ENCODE measurements around the gene RNF220. TPM values are rescaled to one million over a fixed set of nuclear protein-coding genes. Genes with fewer than 3 reads are reported as not detected.

Gene RNF220
- total and polyA plus RNA-seq, 2 of the 13 experiments (the other 11 are each of a cell fraction or from before 2014, with no cell fraction given) = 48.2 to 72.1 TPM

- 0 out of 2 replicates have a peak, but pooled peaks have one; percentile 14 for TF ChIP-seq ISL2 (CRISPR knock-in tag; IDR thresholded peaks at IDR 0.05)
- no peak for TF ChIP-seq DPF2 (CRISPR knock-in tag; IDR thresholded peaks at IDR 0.05; ENCODE audit: borderline replicate concordance, low read depth)
- TF ChIP-seq SMAD9 (CRISPR knock-in tag; IDR thresholded peaks at IDR 0.05) = no peak
- TF ChIP-seq ZNF674 (CRISPR knock-in tag; IDR thresholded peaks at IDR 0.05; ENCODE audit: low read depth) = no peak
- TF ChIP-seq UBTF (CRISPR knock-in tag; IDR thresholded peaks at IDR 0.05) = peak; percentile 29; the same call in 1 of the 2 replicates
- TF ChIP-seq ZNF121 (CRISPR knock-in tag; IDR thresholded peaks at IDR 0.05) = no peak
- TF ChIP-seq POLR2A (IDR thresholded peaks at IDR 0.05; ENCODE audit: insufficient read depth in 1 of 2, low read depth in 2 of 2, low read length in 2 of 2) = peak; percentile 70 to 91
- TF ChIP-seq MBD4 (IDR thresholded peaks at IDR 0.05; ENCODE audit: borderline replicate concordance, low read length) = no peak
- no peak for TF ChIP-seq ZNF607 (CRISPR knock-in tag; IDR thresholded peaks at IDR 0.05; ENCODE audit: borderline replicate concordance)
- TF ChIP-seq, protein P1, sequence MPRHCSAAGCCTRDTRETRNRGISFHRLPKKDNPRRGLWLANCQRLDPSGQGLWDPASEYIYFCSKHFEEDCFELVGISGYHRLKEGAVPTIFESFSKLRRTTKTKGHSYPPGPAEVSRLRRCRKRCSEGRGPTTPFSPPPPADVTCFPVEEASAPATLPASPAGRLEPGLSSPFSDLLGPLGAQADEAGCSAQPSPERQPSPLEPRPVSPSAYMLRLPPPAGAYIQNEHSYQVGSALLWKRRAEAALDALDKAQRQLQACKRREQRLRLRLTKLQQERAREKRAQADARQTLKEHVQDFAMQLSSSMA (CRISPR knock-in tag; IDR thresholded peaks at IDR 0.05) = peak; percentile 16; the same call in 1 of the 2 replicates
- TF ChIP-seq TARDBP (CRISPR knock-in tag; IDR thresholded peaks at IDR 0.05) = peak; percentile 20; the same call in 1 of the 2 replicates
- peak; percentile 90; the same call in 1 of the 2 replicates for TF ChIP-seq GABPB1 (CRISPR knock-in tag; IDR thresholded peaks at IDR 0.05)
- no peak for TF ChIP-seq RNF219 (CRISPR knock-in tag; IDR thresholded peaks at IDR 0.05)
- TF ChIP-seq ZNF549 (CRISPR knock-in tag; IDR thresholded peaks at IDR 0.05) = no peak
- TF ChIP-seq HIVEP1 (CRISPR knock-in tag; IDR thresholded peaks at IDR 0.05) = no peak
- no peak for TF ChIP-seq ZNF251 (CRISPR knock-in tag; IDR thresholded peaks at IDR 0.05)
- TF ChIP-seq ZMYM4 (CRISPR knock-in tag; IDR thresholded peaks at IDR 0.05) = peak; percentile 77
- TF ChIP-seq, protein P2, sequence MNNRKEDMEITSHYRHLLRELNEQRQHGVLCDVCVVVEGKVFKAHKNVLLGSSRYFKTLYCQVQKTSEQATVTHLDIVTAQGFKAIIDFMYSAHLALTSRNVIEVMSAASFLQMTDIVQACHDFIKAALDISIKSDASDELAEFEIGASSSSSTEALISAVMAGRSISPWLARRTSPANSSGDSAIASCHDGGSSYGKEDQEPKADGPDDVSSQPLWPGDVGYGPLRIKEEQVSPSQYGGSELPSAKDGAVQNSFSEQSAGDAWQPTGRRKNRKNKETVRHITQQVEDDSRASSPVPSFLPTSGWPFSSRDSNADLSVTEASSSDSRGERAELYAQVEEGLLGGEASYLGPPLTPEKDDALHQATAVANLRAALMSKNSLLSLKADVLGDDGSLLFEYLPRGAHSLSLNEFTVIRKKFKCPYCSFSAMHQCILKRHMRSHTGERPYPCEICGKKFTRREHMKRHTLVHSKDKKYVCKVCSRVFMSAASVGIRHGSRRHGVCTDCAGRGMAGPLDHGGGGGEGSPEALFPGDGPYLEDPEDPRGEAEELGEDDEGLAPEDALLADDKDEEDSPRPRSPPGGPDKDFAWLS (CRISPR knock-in tag; IDR thresholded peaks at IDR 0.05; ENCODE audit: borderline replicate concordance) = no peak
- TF ChIP-seq ZBTB39 (CRISPR knock-in tag; IDR thresholded peaks at IDR 0.05) = peak; percentile 72; the same call in 1 of the 2 replicates
- TF ChIP-seq ZBTB7B (CRISPR knock-in tag; IDR thresholded peaks at IDR 0.05) = peak; percentile 37; the same call in 1 of the 2 replicates
Observed at GRCh38 chr1:44674113-44675000, 269.3 kb downstream of the RNF220 start, which contains the start of the genes ARMH1 and TMEM53 (continued).
